GM19351 (cell line): ENCODE data around the gene TAOK2.
"Not testable (repeated sequence)": the region's sequence is repeated elsewhere in the genome, so short reads cannot be mapped to it uniquely, and the experiment has no call there.

ENCODE experiments used
- ATAC-seq: cut with Tn5 transposase; IDR thresholded peaks from one replicate; pipeline ENCODE4 v1.9.1; 2021; ENCODE audit warnings: mild to moderate bottlenecking, moderate library complexity; ENCODE audit not compliant: unreplicated experiment

TAOK2 gene

DNA sequence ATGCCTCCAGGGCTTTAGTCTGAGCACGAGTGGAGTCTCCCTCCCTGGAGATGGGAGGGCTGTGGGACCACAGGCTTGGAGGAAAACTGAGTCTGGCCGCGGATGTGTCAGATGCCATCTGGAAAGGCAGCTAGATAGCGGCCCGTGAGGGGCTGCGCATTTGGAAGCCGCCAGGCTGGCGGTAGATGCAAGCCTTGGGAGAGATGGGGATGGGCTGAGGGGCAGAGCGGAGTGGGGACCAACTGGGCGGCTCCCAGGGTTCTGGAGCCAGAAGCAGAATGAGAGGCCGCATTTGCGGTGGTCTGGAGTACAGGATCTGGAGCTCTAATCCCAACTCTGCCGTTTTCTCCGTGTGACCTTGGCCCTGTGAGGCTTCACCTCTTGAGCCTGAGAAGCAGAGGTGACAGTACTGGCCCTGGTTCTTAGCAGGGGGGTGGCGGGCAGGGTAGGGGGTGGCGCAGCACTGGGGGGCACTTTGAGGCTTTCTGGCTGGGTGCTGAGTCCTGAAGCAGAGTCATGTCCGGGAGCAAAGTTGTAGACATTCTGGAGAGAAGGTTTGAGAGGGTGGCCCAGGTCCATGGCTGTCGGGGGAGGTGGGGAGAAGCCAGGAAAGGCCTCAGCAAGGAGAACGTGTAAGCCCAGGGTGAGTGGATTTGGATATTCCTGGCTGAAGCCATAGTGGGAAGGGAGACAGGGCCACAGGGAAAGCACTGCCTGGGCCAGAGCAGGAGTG, 29.1 kb downstream of the TAOK2 start:
- ATAC-seq: no peak

DNA sequence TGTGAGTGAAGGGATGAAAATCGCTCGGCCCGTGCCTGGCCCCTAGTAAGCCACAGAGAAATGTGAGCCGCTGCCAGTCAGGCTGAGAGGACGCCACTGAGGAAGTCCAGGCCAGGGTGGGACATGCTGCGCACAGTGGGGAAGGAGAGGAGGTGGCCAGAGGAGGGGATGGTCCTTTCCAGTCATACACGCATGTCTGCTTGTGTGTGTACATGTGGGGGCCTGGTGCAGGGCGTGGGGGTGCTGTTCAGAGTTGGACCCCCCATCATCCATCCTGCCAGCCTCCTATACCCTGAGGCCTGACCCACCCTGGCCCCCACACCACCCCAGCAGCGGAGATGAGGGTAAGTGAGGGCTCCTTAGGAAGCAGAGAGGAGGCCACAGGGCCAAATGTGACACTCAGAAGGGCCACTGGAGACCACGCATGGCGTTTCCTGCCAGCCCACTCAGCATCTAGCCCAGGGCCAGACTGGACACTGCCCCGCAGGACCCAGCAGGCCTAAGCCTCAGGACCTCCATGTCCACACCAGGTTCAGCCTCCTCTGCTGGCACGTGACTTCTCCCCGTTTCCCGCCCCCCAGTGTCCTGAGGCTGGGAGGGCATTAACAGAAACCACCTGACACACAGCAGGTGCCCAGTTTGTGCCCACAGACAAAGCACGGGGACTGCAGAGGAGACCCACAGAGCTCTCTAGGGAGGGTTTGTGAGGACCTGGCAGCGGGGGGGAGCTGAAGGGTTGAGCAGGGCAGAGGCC, 30.2 kb downstream of the TAOK2 start:
- no peak for ATAC-seq

DNA sequence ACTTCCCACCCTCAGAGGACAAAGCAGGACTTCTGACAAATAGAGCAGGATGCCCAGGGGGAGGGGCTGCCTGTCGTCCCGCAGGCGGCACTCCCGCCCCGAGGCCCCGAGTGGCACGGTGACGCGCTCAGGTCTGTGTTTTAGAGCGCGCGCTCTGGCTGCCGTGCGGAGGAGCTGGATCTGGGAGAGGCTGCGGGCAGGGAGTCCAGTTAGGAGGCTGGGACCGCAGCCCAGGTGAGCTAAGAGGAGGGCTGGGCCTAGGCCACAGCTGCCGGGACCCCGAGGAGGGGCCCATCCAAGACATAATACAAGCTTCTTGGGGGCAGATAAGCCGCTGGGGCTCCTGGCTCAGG, 30.7 kb downstream of the TAOK2 start:
- no peak for ATAC-seq

DNA sequence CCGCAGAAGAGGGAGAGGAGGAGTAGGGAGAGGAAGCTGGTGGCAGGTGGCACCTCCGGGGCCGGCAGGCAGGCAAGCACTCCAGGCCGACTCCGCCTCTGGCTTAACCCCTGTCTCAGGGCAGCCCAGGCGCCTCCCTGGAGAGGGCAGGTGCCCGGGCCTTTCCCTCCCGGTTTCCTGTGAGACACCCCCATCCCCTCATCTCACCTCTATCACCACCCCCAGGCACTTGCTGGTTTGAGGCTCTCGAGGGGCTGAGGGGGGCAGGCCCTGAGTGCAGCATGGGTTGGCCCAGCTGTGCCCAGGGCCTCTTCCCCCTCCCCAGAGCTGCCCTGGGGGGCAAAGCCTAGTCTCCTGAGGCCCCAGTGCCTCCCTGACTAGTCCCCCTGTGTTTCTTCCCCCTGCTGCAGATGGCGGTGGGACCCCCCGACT, 31.2 kb downstream of the TAOK2 start:
- no peak for ATAC-seq

GRCh38 chr16:30005341-30006094, 31.9 kb downstream of the TAOK2 start:
- no peak for ATAC-seq

DNA sequence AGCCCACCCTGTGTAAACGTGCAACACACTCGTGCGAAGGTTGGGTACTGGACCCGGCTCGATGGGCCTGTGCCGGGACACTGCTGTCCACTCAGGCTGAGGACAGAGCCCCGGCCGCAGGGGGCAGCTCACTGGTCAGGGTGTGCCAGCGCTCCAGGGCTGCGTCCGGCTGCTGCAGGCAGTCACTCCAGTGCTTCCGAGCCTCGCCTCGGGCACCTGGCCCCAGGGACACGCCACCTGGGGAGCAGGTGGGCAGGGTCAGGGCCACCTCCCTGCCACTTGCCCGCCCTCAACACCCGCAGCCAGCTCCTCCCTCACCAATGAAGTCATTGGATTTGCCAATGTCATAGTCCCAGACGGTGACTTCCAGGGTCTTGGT, 32.4 kb downstream of the TAOK2 start:
- ATAC-seq: no peak

- no peak for ATAC-seq
Measured at GRCh38 chr16:30006659-30007377, 33.1 kb downstream of the TAOK2 start.

GRCh38 chr16:30007378-30007895, 33.8 kb downstream of the TAOK2 start:
- no peak for ATAC-seq

DNA sequence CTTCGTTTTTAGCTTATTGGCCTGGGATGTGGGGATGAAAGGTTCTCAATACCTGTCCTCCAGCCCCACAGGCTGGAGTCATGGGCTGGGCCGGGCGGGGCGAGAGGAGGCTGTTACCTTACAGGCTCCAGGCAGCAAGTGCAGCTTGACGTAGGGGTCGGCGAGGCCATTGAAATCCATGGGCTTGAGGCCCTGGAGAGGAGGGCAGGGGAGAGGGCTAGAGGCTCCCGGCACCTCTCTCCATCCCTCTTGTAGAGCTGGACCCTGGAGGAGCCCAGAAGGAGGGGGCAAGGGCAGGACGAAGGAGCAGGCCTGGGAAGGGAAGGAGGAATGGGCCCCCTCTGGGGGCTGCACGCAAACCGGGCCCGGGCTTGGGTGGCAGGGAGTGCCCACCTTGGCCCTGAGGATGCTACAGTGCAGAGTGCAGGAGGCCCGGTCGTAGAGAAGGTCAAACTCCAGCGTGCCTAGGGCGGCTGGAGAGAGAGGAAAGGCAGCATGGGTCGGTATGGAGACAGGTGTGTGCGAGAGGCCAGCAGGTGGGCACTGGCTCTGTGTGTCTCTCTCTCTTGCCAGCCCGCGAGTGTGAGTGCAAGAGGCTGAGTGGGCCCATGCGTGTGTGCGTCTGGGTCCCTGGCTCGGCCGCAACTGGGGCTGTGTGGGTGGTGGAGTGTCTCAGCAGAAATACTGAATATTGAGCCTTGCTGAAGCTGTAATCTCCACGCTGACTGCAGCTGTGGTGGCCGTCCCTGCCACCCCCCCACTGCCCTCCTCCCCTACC, 35.6 kb downstream of the TAOK2 start:
- ATAC-seq: no peak

DNA sequence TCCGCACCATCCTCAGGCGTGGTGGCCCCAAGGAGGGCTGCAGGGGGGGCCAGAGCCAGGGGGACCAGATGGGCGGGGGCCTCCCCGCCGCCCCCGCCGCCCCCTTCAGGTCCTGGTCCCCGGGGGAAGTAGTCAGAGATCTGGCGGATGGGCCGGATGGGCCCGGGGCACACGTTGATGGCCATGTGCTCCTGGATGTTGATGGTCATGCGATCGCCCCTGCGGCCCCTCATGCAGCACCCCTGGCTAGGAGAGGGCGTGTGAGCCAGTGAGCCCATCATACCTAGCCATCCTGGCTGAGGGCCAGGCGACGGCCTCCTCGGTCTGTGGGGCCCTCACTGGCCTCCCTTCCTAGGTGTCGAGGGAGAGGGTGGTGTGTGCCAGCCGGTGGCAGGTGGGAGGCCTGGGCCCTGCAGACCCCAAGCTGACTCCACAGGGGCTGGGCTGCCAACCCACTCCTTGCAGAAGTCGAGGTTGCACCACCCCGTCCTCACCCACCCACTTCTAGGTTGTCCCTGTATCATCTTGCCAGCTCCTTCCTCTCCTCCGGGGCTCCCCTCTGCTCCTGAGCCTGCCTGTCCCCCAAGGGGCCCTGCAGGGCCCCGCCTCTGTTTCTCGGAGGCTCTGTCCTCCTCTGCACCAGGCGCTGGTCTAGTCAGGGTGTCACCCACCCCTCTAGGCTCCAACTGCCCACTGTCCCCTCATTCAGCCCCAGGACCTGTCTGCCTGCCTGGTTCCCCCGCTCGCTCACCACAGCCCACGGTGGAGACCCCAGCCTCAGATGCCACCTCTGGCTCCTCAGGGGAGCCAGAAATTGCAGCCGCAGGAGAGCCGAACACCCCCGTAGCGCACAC, 36.5 kb downstream of the TAOK2 start:
- ATAC-seq: no peak

DNA sequence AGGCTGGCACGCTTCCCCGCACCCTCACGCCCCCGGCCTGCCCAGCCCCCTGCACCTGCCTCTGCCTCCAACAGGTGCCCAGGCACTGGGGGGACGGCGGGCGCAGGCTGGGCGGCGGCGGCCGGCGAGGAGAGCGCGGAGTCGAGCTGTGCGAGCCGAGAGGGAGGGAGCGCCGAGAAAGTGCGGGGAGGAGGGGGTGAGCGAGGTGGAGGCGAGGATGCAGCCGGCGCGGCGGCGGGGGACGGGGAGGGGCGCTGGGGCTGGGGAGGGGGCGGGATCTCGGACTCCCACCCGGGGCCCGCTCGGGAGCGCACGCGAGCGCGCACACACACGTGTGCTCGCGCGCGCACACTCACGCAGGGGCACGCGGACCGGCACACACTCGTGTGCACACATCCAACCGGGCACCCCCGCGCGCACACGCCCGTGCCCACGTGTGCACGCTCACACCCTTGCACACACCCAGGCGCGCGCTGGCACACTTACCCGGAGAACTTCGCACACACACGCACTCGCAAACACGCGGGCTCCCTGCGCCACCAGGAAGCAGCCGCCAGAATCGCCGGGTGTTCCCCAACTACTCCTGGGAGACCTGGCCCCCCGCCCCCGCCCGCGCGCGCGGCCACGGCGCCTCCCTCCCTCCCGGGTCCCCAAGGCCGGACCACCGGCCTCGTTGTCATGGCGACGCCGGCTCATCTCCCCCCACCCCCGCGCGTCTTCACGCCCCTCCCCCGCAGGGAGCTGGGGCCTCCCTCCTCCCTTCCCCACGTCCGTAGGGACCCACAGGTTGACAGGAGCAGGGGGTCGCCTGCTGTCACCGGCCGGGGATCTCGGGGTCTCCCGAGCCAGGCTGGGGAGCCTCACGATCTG, 37.4 kb downstream of the TAOK2 start, which contains the start of gene DOC2A:
Gene DOC2A (minus strand): TSS at position 184 of the 870 bp plus-strand sequence. CDS start 805 bp downstream, outside the sequence.
- ATAC-seq: no peak

DNA sequence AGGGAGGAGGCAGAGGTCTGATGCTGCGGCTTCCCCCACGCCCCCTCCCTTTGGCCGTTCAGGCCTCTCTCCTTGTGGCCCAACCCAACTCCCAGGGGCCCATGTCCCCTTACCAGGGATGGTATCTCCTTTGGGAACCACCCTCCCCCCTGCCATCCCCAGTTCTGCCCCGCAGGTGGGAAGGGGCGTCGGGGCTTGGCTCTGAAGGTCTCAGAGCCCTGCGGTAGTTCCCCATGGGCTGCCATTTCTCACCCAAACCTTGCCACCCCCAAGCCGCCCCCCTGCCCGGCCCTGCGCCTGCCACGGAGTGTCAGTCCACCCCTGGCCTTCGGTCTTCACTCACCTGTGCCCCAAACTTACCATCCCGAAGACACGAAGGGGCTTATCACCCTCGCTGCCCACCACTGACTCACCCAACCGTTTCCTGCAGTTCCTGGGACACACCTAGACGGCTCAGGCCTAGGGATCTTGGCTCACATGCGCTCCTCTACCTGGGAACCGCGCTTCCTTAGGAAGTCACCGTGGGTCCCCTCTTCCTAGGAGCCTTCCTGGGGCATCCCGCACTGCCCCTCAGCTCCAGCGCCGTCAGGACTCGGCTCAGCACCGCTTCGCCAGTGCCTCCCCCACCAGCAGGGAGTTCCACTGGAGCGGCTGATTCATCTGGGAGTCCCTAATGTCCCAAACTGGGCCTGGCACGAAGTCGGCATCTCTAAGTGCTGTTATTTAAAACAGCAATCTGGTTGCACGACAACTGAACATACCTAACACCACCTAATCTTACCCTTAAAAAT, 38.2 kb downstream of the TAOK2 start:
- ATAC-seq: no peak

- ATAC-seq: not testable (repeated sequence)
Measured at GRCh38 chr16:30012598-30012997, 38.9 kb downstream of the TAOK2 start.

GRCh38 chr16:30015450-30015849, 41.8 kb downstream of the TAOK2 start:
- not testable (repeated sequence) for ATAC-seq

DNA sequence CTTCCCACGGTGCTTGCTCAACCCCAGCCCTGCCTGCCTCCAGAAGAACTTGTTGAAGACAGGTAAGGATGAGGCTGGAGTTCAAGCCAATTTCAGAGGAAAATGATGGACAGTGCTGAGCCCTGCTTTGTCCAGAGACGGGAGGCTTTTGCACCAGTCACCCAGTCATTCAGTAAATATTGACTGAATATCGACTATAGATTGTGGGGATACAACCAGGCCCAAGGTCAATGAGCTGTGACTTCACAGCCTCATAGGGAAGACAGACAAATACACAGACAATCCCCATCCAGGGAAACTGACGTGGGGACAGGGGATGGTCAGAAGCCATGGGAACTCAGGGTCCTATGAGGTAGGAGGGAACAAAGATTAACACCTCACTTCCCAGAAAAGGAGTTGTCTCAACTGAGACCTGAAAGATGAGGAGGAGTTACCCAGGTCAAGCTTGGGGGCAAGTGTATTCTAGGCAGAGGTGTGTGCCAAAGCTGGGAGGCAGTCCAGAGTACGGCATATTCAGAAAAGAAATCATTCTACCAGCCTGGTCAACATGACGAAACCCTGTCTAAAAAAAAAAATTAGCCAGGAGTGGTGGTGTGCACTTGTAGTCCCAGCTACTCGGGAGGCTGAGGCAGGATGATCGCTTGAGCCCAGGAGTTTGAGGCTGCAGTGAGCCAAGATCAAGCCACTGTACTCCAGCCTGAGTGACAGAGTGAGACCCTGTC, 43.0 kb downstream of the TAOK2 start:
- ATAC-seq: no peak

GRCh38 chr16:30017277-30017656, 43.6 kb downstream of the TAOK2 start:
- ATAC-seq: no peak

GRCh38 chr16:30017937-30018336, 44.3 kb downstream of the TAOK2 start:
- ATAC-seq: not testable (repeated sequence)
